ENCODE results near the gene PRPF31.

GRCh38 chr19:54123682-54124081, 8.1 kb downstream of the PRPF31 start:
- no peak for TF ChIP-seq CTCF (IDR thresholded peaks at IDR 0.05)
- TF ChIP-seq POLR2AphosphoS5 (IDR thresholded peaks at IDR 0.05), result no peak

Data from suprapubic skin (tissue), 3 donors.